GM18502 (cell line): ENCODE results near the gene DCTD.

Experiments used
- ATAC-seq: cut with Tn5 transposase; IDR thresholded peaks from one replicate; pipeline ENCODE4 v1.9.1; 2021; ENCODE audit warnings: mild to moderate bottlenecking; ENCODE audit not compliant: unreplicated experiment, poor library complexity

Gene DCTD

GRCh38 chr4:182847576-182848450 lies 69.4 kb downstream of the DCTD start:
- no peak for ATAC-seq

GRCh38 chr4:182846036-182846435 lies 71.2 kb downstream of the DCTD start:
- ATAC-seq: no peak

GRCh38 chr4:182845618-182846017 lies 71.6 kb downstream of the DCTD start:
- ATAC-seq: no peak

GRCh38 chr4:182843808-182844325 lies 73.3 kb downstream of the DCTD start:
- ATAC-seq: no peak

- ATAC-seq: no peak
Measured at GRCh38 chr4:182842759-182843390, 74.3 kb downstream of the DCTD start.

- ATAC-seq: no peak
Measured at GRCh38 chr4:182842104-182842600, 75.0 kb downstream of the DCTD start.

GRCh38 chr4:182840108-182840507 lies 77.1 kb downstream of the DCTD start:
- ATAC-seq: no peak
